22Rv1 (cell line): ENCODE data around the gene TASOR2.

Experiments
- H3K27ac ChIP-seq: fragments of 450-650 bp; 2 replicates; pipeline ENCODE4 v1.5.1; 2017
- ZFX ChIP-seq: fragments of 450-650 bp; IDR thresholded peaks from 2 replicates; pipeline ENCODE4 v1.6.1; 2017; ENCODE audit warnings: antibody characterized with exemption, borderline replicate concordance
- TF ChIP-seq, protein P1 (sequence below): fragments of 450-650 bp; IDR thresholded peaks from 2 replicates; pipeline ENCODE4 v1.5.1; 2017; ENCODE audit warnings: mild to moderate bottlenecking

Gene TASOR2

DNA sequence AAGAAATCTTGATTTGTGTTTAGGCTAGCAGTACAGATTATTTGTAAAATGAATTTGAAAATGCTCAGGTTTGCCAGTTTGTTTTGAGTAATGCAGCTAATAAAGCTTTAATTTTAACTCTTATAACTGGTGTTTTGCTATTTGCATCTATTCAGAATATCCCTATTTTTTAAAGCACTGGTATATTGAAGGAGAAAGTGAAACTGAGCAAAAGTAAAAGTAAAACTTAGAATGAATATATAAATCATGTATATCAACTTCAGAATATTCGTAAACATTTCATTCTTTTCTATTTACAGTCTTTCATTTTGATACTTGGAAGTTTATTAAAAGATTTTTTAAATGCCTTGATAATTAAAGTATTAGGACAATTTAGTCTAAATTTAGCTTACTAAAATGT, 26.2 kb downstream of the TASOR2 start:
- TF ChIP-seq ZFX, result no peak
- TF ChIP-seq, protein P1, sequence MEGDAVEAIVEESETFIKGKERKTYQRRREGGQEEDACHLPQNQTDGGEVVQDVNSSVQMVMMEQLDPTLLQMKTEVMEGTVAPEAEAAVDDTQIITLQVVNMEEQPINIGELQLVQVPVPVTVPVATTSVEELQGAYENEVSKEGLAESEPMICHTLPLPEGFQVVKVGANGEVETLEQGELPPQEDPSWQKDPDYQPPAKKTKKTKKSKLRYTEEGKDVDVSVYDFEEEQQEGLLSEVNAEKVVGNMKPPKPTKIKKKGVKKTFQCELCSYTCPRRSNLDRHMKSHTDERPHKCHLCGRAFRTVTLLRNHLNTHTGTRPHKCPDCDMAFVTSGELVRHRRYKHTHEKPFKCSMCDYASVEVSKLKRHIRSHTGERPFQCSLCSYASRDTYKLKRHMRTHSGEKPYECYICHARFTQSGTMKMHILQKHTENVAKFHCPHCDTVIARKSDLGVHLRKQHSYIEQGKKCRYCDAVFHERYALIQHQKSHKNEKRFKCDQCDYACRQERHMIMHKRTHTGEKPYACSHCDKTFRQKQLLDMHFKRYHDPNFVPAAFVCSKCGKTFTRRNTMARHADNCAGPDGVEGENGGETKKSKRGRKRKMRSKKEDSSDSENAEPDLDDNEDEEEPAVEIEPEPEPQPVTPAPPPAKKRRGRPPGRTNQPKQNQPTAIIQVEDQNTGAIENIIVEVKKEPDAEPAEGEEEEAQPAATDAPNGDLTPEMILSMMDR, result no peak
- no peak overlapping the region for H3K27ac ChIP-seq

DNA sequence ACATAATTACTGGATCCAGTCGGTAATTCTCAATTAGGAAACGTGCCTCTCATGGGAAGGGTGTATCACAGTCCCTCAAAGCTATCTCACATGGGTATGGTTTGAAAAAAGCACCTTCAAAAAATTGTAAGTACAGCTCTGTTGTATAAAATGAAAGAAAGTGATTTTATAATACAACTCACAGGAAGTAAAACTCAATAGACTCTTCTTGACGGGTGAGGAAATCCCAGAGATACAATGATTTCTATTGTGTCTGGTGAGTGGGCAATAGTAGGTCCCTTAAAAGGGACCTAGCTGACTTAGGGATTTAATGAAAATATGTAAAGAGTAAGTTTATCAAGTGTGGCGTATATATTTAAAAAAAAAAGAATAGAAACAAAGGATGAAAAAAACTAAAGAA, 27.0 kb downstream of the TASOR2 start:
- H3K27ac ChIP-seq, result no peak overlapping the region

DNA sequence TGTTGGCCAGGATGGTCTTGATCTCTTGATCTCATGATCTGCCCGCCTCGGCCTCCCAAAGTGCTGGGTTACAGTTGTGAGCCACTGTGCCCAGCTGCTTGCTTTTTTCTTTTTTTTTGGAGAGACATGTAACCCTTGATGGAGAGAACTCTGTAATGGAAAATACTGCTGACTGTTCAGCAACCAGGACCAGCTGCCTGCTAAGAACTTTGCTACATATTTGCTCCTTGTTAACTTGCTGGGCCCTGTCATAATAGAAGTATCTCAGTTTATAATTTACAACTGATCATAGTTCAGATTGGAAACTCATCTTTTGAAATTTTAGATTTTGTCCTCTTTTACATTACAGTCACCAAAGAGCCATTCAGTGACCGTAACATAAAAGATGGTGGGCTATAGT, 34.9 kb downstream of the TASOR2 start:
- no peak for TF ChIP-seq ZFX
- TF ChIP-seq, protein P1, result no peak
- no peak overlapping the region for H3K27ac ChIP-seq

More for the DNA sequence above, 27.0 kb downstream of the TASOR2 start:
- TF ChIP-seq, protein P1, result no peak
- TF ChIP-seq ZFX, result no peak

DNA sequence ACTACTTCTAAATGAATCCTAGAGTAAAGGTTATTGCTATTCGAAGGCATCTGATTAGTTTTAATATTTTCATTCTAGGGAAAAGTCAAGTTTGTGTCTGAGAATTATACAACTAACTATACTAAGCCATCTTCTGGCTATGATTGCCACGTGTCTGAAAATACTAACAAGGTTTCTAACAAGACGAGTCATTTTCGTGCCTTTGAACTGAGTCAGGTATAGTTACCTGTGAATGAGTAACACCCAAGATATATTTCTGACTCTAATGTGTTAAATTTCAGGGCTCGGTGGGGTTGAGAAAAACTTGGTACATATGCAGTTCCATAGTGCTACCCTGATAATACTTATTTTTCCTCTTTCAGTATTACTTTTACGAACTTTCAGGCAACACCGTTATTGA, 35.5 kb downstream of the TASOR2 start:
- TF ChIP-seq ZFX, result no peak
- TF ChIP-seq, protein P1, result no peak

DNA sequence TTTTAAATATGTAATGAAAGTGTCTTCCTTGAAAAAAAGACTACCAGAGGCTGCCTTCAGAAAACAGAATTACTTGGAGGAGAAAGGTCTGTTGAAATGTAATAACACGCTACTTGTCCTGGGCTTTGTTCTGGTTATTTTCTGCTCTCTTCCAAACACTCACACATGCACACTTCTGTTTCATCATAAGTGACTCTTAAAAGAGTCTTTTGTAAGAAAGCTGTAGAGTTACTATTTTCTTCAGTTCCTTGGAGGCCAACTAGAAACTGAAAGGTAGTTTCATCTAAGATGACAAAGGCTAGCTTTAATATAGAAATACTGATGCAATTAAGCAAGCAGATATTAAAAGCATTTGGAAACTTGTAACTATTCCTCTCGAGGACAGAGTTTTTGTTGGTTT, 39.1 kb downstream of the TASOR2 start:
- no peak overlapping the region for H3K27ac ChIP-seq
- no peak for TF ChIP-seq ZFX
- TF ChIP-seq, protein P1, result no peak

More for the DNA sequence above, 35.5 kb downstream of the TASOR2 start:
- no peak overlapping the region for H3K27ac ChIP-seq

DNA sequence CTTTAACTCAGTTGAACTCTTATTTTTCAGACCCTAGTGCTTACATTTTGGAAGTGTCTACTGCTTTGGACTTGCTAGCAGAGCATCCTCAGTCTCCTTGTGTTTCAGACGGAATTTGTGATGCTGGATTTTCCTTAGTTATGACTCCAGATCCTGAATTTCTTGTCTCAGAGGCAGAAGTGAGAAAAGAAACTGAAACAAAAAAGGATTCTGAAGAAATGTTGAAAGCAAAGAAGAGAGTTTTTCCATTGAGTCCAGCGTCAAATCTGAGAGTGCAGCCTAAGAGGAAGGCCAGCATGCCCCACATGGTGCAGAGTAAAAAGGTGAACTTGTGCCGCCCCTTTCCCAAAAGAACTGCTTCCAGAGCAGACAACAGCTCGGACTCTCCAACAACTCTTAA, 46.1 kb downstream of the TASOR2 start:
- TF ChIP-seq, protein P1, result no peak
- TF ChIP-seq ZFX, result no peak
- no peak overlapping the region for H3K27ac ChIP-seq

DNA sequence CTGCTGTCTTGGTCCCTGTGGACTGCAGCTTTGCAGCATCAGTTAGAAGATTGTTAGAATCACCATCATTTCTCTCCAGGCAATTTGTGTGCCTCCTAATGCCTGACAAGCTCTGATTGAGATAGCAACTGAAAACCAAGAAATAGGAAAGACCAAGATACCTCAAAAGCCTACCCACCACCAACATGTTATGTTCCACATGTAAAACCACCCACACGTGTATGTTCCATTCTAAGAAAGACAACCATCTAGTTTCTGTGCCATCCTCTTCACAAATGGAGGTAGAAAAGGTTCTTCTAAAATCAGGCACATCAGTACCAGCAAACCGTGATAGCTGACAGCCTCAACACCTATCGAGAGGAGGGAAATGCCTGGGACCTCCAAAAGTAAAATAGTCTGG, 46.9 kb downstream of the TASOR2 start:
- TF ChIP-seq, protein P1, result no peak
- no peak for TF ChIP-seq ZFX
- no peak overlapping the region for H3K27ac ChIP-seq
